K562 (cell line): ENCODE results near the gene SLC34A1. TPM values are rescaled to one million over a fixed set of nuclear protein-coding genes. Genes with fewer than 3 reads are reported as not detected.

Experiments
- ATAC-seq: fragments of 200-7000 bp; cut with Tn5 transposase; 3 replicates; pipeline ENCODE4 v1.9.1; 2020; ENCODE audit warnings: moderate library complexity
- BruUV-seq: library from RNA; stranded (reverse); fragments of 400-500 nt; replicated peaks from 2 replicates; lab custom pipeline; 2021; lab: Mats Ljungman, UMichigan
- CTCF ChIA-PET: fragments of 300-600 bp; formaldehyde crosslinking; extraction: SDS; loops from one replicate; lab custom pipeline; 2021; ENCODE audit warnings: low intra/inter-chr PET ratio; lab: Yijun Ruan, JAX
- POLR2A ChIA-PET: fragments of 300-600, 350-650 bp; sonication (Branson Sonifier 250); formaldehyde crosslinking; extraction: SDS; loops from one replicate; lab custom pipeline; 2021; ENCODE audit warnings: antibody characterized with exemption, inconsistent platforms; lab: Yijun Ruan, JAX
- DNase-seq, 4 experiments: peaks; one replicate each; pipeline versions ENCODE4 v3.0.0 to v3.0.0-alpha.2; 2011 to 2018; ENCODE audit warnings: low spot score in 3 of 4, mixed read lengths in 3 of 4; ENCODE audit errors: extremely low read depth in 1 of 4
- FAIRE-seq: peaks from 2 replicates; lab custom pipeline; 2011; peaks lifted over from hg19 to GRCh38; lab: Jason Lieb, UNC
- H2AFZ ChIP-seq: 2 replicates; pipeline ENCODE4 v1.6.0; 2011; ENCODE audit warnings: low read depth, low read length, control low read depth, inconsistent platforms
- H3K27ac ChIP-seq: fragments of 200-600 bp; 3 replicates; pipeline ENCODE4 v1.8.0; 2011; ENCODE audit warnings: low read depth, mild to moderate bottlenecking, control low read depth, inconsistent platforms, low read length, moderate library complexity, mixed read lengths; ENCODE audit errors: extremely low read depth
- H3K27me3 ChIP-seq, 2 experiments: fragments of 300-600 bp in 1 of 2; 2 replicates in 1 of 2; 3 replicates in 1 of 2; pipeline versions ENCODE4 v1.6.0 to v1.8.0; 2011; ENCODE audit warnings: inconsistent platforms in 2 of 2, low read length in 2 of 2, mild to moderate bottlenecking in 1 of 2, mixed read lengths in 1 of 2, moderate library complexity in 1 of 2; ENCODE audit not compliant: control insufficient read depth in 2 of 2, insufficient read depth in 2 of 2
- H3K36me3 ChIP-seq: fragments of 300-600 bp; 3 replicates; pipeline ENCODE4 v1.8.0; 2011; ENCODE audit warnings: mild to moderate bottlenecking, low read length, inconsistent platforms; ENCODE audit not compliant: control insufficient read depth, insufficient read depth
- H3K4me1 ChIP-seq, 2 experiments: fragments of 200-600 bp in 1 of 2; replicated peaks in 1 of 2; 2 replicates in 1 of 2; 3 replicates in 1 of 2; pipeline versions ENCODE4 v1.5.1 to v1.8.0; 2011; ENCODE audit warnings: inconsistent platforms in 2 of 2, low read length in 2 of 2, mild to moderate bottlenecking in 1 of 2, mixed read lengths in 1 of 2, moderate library complexity in 1 of 2; ENCODE audit not compliant: control insufficient read depth in 2 of 2, insufficient read depth in 2 of 2
- H3K4me2 ChIP-seq: 2 replicates; pipeline ENCODE4 v1.6.1; 2011; ENCODE audit warnings: low read length, control low read depth, inconsistent platforms, mixed read lengths; ENCODE audit not compliant: insufficient read depth
- H3K4me3 ChIP-seq: fragments of 200-600 bp; sonication (generic), shearing (Covaris generic); 2 replicates; pipeline ENCODE4 v1.5.1; 2016; ENCODE audit warnings: control low read depth, inconsistent platforms
- H3K79me2 ChIP-seq: fragments of 200-600 bp; 3 replicates; pipeline ENCODE4 v1.8.0; 2011; ENCODE audit warnings: low read length, inconsistent platforms; ENCODE audit not compliant: control insufficient read depth, insufficient read depth
- H3K9ac ChIP-seq, 2 experiments: 2 replicates each; pipeline versions ENCODE4 v1.6.0 to v1.6.1; 2011; ENCODE audit warnings: low read depth in 2 of 2, low read length in 2 of 2, control low read depth in 1 of 2, inconsistent platforms in 1 of 2, mild to moderate bottlenecking in 1 of 2, mixed read lengths in 1 of 2; ENCODE audit not compliant: insufficient read depth in 1 of 2
- H3K9me1 ChIP-seq: one replicate; pipeline ENCODE4 v1.6.0; 2011; ENCODE audit warnings: inconsistent platforms, mild to moderate bottlenecking, low read length, moderate library complexity; ENCODE audit not compliant: control insufficient read depth, insufficient read depth
- H3K9me3 ChIP-seq: replicated peaks from 2 replicates; pipeline ENCODE4 v1.5.1; 2011; ENCODE audit warnings: low read depth, low read length, inconsistent platforms; ENCODE audit not compliant: control insufficient read depth, insufficient read depth
- H4K20me1 ChIP-seq: replicated peaks from 2 replicates; pipeline ENCODE4 v1.6.1; 2011; ENCODE audit warnings: low read length, inconsistent platforms, mixed read lengths; ENCODE audit not compliant: control insufficient read depth, insufficient read depth
- SREBF2 ChIP-seq: sonication (generic); formaldehyde crosslinking; IDR thresholded peaks from 2 replicates; pipeline ENCODE4 v1.4.0; 2020; ENCODE audit warnings: mild to moderate bottlenecking, missing genetic modification reagents
- ZKSCAN1 ChIP-seq: fragments of 150-350 bp; IDR thresholded peaks from 2 replicates; pipeline ENCODE4 v1.6.1; 2016; ENCODE audit warnings: low read depth, low read length
- WGBS: fragments of 100-300 bp; shearing (Covaris generic); methylation state at CpG from one replicate; pipeline ENCODE4 v1.1.6; 2016; ENCODE audit warnings: low coverage, mixed read lengths; ENCODE audit not compliant: insufficient coverage; ENCODE audit errors: missing lambda C conversion rate; 5-methylcytosine and 5-hydroxymethylcytosine counted together
- in situ Hi-C: fragments of 300-500 bp; cut with MboI; formaldehyde crosslinking; loops from 4 replicates; pipeline ENCODE4 v1.15.0; 2018; ENCODE audit warnings: inconsistent platforms, mixed read lengths
- intact Hi-C: fragments of 100-400 bp; cut with micrococcal nuclease; formaldehyde crosslinking; loops from 2 replicates; pipeline ENCODE4 v1.14.2; 2022
- polyA plus RNA-seq, 8 experiments: library from polyadenylated mRNA; depleted of rRNA in 4 of 8; stranded (reverse) in 5 of 8; unstranded in 3 of 8; fragments of >200 nt; fragmentation: Nextera tagmentation in 2 of 8; fragmentation: Illumina TruSeq in 1 of 8; extraction: Ambion mirVana in 2 of 8; extraction: Trizol in 1 of 8; gene quantifications; 2 replicates each; pipeline versions ENCODE4 v1.2.1 to v1.2.3, GENCODE V29; 2011 to 2014; ENCODE audit warnings: inconsistent platforms in 1 of 8, missing spikeins in 1 of 8
- total RNA-seq, 7 experiments: library from RNA; depleted of rRNA in 6 of 7; stranded (reverse); fragments of >200 nt in 6 of 7; fragmentation: Illumina TruSeq in 2 of 7; extraction: Trizol in 2 of 7; gene quantifications; 2 replicates each; pipeline versions ENCODE4 v1.2.1 to v1.2.3, GENCODE V29; 2011 to 2021; ENCODE audit warnings: low replicate concordance in 1 of 7

Gene SLC34A1
- total and polyA plus RNA-seq, 9 of the 15 experiments (the other 6 are each of a cell fraction or from before 2014, with no cell fraction given): not detected

GRCh38 chr5:177369645-177370440, 14.4 kb upstream of the SLC34A1 start:
- Histone ChIP-seq H3K9me3 (no peaks in the 10 kb centered on the region), H3K4me3 (no peak overlapping the region), H4K20me1 (no peaks in the 10 kb centered on the region), H3K36me3 (peaks cover 47% of the 10 kb centered on the region; the same call in 2 of the 3 replicates), H3K27me3 (no peaks in the 10 kb centered on the region), H3K79me2 (peaks cover 24% of the 10 kb centered on the region), H3K27ac (peak overlapping the region; percentile 51; the same call in 2 of the 3 replicates), H3K4me1 (peaks cover 52 to 69% of the 10 kb centered on the region in 2 experiments), H3K4me2 (peak overlapping the region; percentile 89)
- in situ Hi-C loops (no loop called here), intact Hi-C loops (loop anchor here (1.0 to 10.0 kb wide), 3 partner anchors 20 to 255 kb away; no protein-coding TSS in a partner anchor)
- 67% methylated on average over 11 of the region's 11 CpGs for WGBS
- ATAC-seq: no peak
- DNase-seq: no peak
- ChIA-PET CTCF (interaction anchor here (0.6 to 1.2 kb wide), 4 partner anchors 20 to 85 kb away, joined by 3 to 8 read pairs (median 4); no protein-coding TSS in a partner anchor), POLR2A (interaction anchor here (0.6 to 1.7 kb wide), 11 partner anchors 9 to 1191 kb away, joined by 3 to 11 read pairs (median 4); no protein-coding TSS in a partner anchor)
- FAIRE-seq: no peak
- TF ChIP-seq SREBF2 (CRISPR knock-in tag) (no peak), ZKSCAN1 (peak; percentile 41; the same call in 1 of the 2 replicates)
- TF ChIP-seq, all 486 proteins: peak for 1
- Histone ChIP-seq H3K9ac (peak overlapping the region in 1 of 2 experiments; percentile 78; a peak in 1 of 4 replicates), H3K9me1 (peaks cover 4% of the 10 kb centered on the region), H2AFZ (no peak overlapping the region)
- BruUV-seq: no TSS peak
